ENCODE results near the gene TIPRL.

Gene TIPRL

GRCh38 chr1:168210312-168210711 is 31.6 kb downstream of the TIPRL start:
- no peak for TF ChIP-seq CTCF (IDR thresholded peaks at IDR 0.05; ENCODE audit: low read length, missing control alignments)
- no peak for DNase-seq (ENCODE audit: low read depth)
- H3K4me3 ChIP-seq (replicated peaks; ENCODE audit: low read depth, low read length) = no peak overlapping the region

GRCh38 chr1:168213349-168213748 is 34.6 kb downstream of the TIPRL start:
- TF ChIP-seq CTCF (IDR thresholded peaks at IDR 0.05; ENCODE audit: low read length, missing control alignments) = no peak
- H3K4me3 ChIP-seq (replicated peaks; ENCODE audit: low read depth, low read length) = no peak overlapping the region
- DNase-seq (ENCODE audit: low read depth) = no peak

- no peak for DNase-seq (ENCODE audit: low read depth)
- H3K4me3 ChIP-seq (replicated peaks; ENCODE audit: low read depth, low read length) = no peak overlapping the region
- no peak for TF ChIP-seq CTCF (IDR thresholded peaks at IDR 0.05; ENCODE audit: low read length, missing control alignments)
Observed at GRCh38 chr1:168216171-168216570, 37.4 kb downstream of the TIPRL start.

GRCh38 chr1:168217664-168218063 is 38.9 kb downstream of the TIPRL start:
- H3K4me3 ChIP-seq (replicated peaks; ENCODE audit: low read depth, low read length) = no peak overlapping the region
- no peak for DNase-seq (ENCODE audit: low read depth)
- no peak for TF ChIP-seq CTCF (IDR thresholded peaks at IDR 0.05; ENCODE audit: low read length, missing control alignments)

GRCh38 chr1:168218658-168219057 is 39.9 kb downstream of the TIPRL start:
- no peak for DNase-seq (ENCODE audit: low read depth)
- no peak for TF ChIP-seq CTCF (IDR thresholded peaks at IDR 0.05; ENCODE audit: low read length, missing control alignments)
- no peak overlapping the region for H3K4me3 ChIP-seq (replicated peaks; ENCODE audit: low read depth, low read length)

- TF ChIP-seq CTCF (IDR thresholded peaks at IDR 0.05; ENCODE audit: low read length, missing control alignments) = no peak
- H3K4me3 ChIP-seq (replicated peaks; ENCODE audit: low read depth, low read length) = no peak overlapping the region
- no peak for DNase-seq (ENCODE audit: low read depth)
Observed at GRCh38 chr1:168220470-168220871, 41.7 kb downstream of the TIPRL start.

- TF ChIP-seq CTCF (IDR thresholded peaks at IDR 0.05; ENCODE audit: low read length, missing control alignments) = no peak
- H3K4me3 ChIP-seq (replicated peaks; ENCODE audit: low read depth, low read length) = no peak overlapping the region
- DNase-seq (ENCODE audit: low read depth) = no peak
Observed at GRCh38 chr1:168221275-168221674, 42.5 kb downstream of the TIPRL start.

Measured in fibroblast of pulmonary artery (primary cell).